A549 treated with ZK216348 at 1 μM for 4 hours (cell line): Measurements from ENCODE around the gene SLC51A. TPM values are rescaled to one million over a fixed set of nuclear protein-coding genes. Genes with fewer than 3 reads are reported as not detected.

Experiments used
- total RNA-seq: library from RNA; stranded (reverse); fragments of 200-300 nt; extraction: Qiagen RNA extraction; gene quantifications from 5 replicates; pipeline ENCODE4 v1.2.3, GENCODE V29; 2022; ENCODE audit warnings: low read depth

Gene SLC51A
- not detected in 5 replicates for total RNA-seq

GRCh38 chr3:196216089-196216564, at the start of gene SLC51A:
SLC51A (plus strand) TSS chr3:196216534; CDS start chr3:196216713, 179 bp downstream.

GRCh38 chr3:196210673-196211556, 5.4 kb upstream of the SLC51A start, which contains the start of gene ZDHHC19:
ZDHHC19 (minus strand) TSS chr3:196211400; CDS start chr3:196211315, 85 bp downstream.

Other genes starting within 250 kb of the SLC51A start
- 68.1 to 107 TPM (median 90.1 TPM) in 5 replicates for gene TFRC, start 134.4 kb upstream of the SLC51A start, total RNA-seq
- not detected in 5 replicates for gene ZDHHC19, start 5.1 kb upstream of the SLC51A start, total RNA-seq
- 29.7 to 39.4 TPM (median 33.6 TPM) in 5 replicates for gene PCYT1A, start 71.2 kb downstream of the SLC51A start, total RNA-seq
- 21.3 to 27.2 TPM (median 23.2 TPM) in 5 replicates for gene DYNLT2B, start 101.7 kb downstream of the SLC51A start, total RNA-seq
- 6.4 to 11.8 TPM (median 8.6 TPM) in 5 replicates for gene TM4SF19, start 121.9 kb downstream of the SLC51A start, total RNA-seq
- 6.7 to 11.3 TPM (median 7.8 TPM) in 5 replicates for gene UBXN7, start 215.9 kb downstream of the SLC51A start, total RNA-seq